Fibroblast of lung (primary cell): Measurements from ENCODE around the gene PLK4. TPM values are rescaled to one million over a fixed set of nuclear protein-coding genes. Genes with fewer than 3 reads are reported as not detected.

Source experiments
- DNase-seq, 2 donors: peaks; one replicate each; pipeline versions ENCODE4 v3.0.0 to v3.0.0-alpha.2; 2010; ENCODE audit warnings: low read depth in 2 of 2
- H2AFZ ChIP-seq: 2 replicates; pipeline ENCODE4 v1.5.1; 2012; ENCODE audit warnings: low read length, control low read depth, inconsistent platforms
- H3K27ac ChIP-seq: 2 replicates; pipeline ENCODE4 v1.5.1; 2011; ENCODE audit warnings: low read length, control low read depth; ENCODE audit not compliant: insufficient read depth
- H3K27me3 ChIP-seq: 2 replicates; pipeline ENCODE4 v1.5.1; 2011; ENCODE audit warnings: mild to moderate bottlenecking, low read length; ENCODE audit not compliant: control insufficient read depth, insufficient read depth
- H3K36me3 ChIP-seq: 2 replicates; pipeline ENCODE4 v1.5.1; 2011; ENCODE audit warnings: low read length; ENCODE audit not compliant: control insufficient read depth, insufficient read depth
- H3K4me1 ChIP-seq: 2 replicates; pipeline ENCODE4 v1.5.1; 2011; ENCODE audit warnings: low read length; ENCODE audit not compliant: control insufficient read depth, insufficient read depth; ENCODE audit errors: extremely low read depth
- H3K4me2 ChIP-seq: 2 replicates; pipeline ENCODE4 v1.5.1; 2011; ENCODE audit warnings: low read length, control low read depth; ENCODE audit not compliant: insufficient read depth; ENCODE audit errors: extremely low read depth
- H3K4me3 ChIP-seq, 4 experiments: fragments of 200-600 bp in 1 of 4; sonication (generic) in 1 of 4; replicated peaks in 1 of 4; 2 replicates each; pipeline ENCODE4 v1.5.1; 2011 to 2016; ENCODE audit warnings: low read length in 4 of 4, low read depth in 3 of 4, mild to moderate bottlenecking in 3 of 4, control low read depth in 2 of 4, inconsistent platforms in 1 of 4, mixed read lengths in 1 of 4; ENCODE audit not compliant: insufficient read depth in 1 of 4; ENCODE audit errors: control extremely low read depth in 1 of 4
- H3K79me2 ChIP-seq: 2 replicates; pipeline ENCODE4 v1.5.1; 2012; ENCODE audit warnings: mild to moderate bottlenecking, low read length, inconsistent platforms; ENCODE audit not compliant: control insufficient read depth, insufficient read depth
- H3K9ac ChIP-seq: 2 replicates; pipeline ENCODE4 v1.5.1; 2011; ENCODE audit warnings: mild to moderate bottlenecking, low read length, control low read depth; ENCODE audit not compliant: insufficient read depth
- H3K9me3 ChIP-seq: 2 replicates; pipeline ENCODE4 v1.5.1; 2012; ENCODE audit warnings: low read depth, low read length; ENCODE audit not compliant: control insufficient read depth, insufficient read depth
- H4K20me1 ChIP-seq: 2 replicates; pipeline ENCODE4 v1.5.1; 2011; ENCODE audit warnings: low read length; ENCODE audit not compliant: control insufficient read depth, insufficient read depth; ENCODE audit errors: extremely low read depth
- EZH2 ChIP-seq: IDR thresholded peaks from 2 replicates; pipeline ENCODE4 v1.5.1; 2012; ENCODE audit warnings: low read length, control low read depth, mild to moderate bottlenecking; ENCODE audit errors: missing control alignments
- polyA plus RNA-seq, 2 donors: library from polyadenylated mRNA; depleted of rRNA in 1 of 2; stranded (reverse) in 1 of 2; unstranded in 1 of 2; fragments of >200 nt; gene quantifications; 2 replicates each; pipeline ENCODE4 v1.2.1, GENCODE V29; 2011 to 2012; ENCODE audit warnings: missing spikeins in 1 of 2
- total RNA-seq: library from RNA; depleted of rRNA; stranded (reverse); fragments of >200 nt; gene quantifications from 2 replicates; pipeline ENCODE4 v1.2.1, GENCODE V29; 2014
- TF ChIP-seq, protein P1 (sequence below), 2 donors: IDR thresholded peaks in 1 of 2; conservative IDR thresholded peaks in 1 of 2; 1 replicate in 1 of 2; 2 replicates in 1 of 2; pipeline ENCODE4 v1.5.1; 2011 to 2012; ENCODE audit warnings: low read length in 2 of 2, control low read depth in 1 of 2, inconsistent platforms in 1 of 2, low read depth in 1 of 2, mild to moderate bottlenecking in 1 of 2

Gene PLK4
- total and polyA plus RNA-seq, 2 donors (not counting 1 experiment from before 2014, with no cell fraction given) = 5.9 to 6.3 TPM

DNA sequence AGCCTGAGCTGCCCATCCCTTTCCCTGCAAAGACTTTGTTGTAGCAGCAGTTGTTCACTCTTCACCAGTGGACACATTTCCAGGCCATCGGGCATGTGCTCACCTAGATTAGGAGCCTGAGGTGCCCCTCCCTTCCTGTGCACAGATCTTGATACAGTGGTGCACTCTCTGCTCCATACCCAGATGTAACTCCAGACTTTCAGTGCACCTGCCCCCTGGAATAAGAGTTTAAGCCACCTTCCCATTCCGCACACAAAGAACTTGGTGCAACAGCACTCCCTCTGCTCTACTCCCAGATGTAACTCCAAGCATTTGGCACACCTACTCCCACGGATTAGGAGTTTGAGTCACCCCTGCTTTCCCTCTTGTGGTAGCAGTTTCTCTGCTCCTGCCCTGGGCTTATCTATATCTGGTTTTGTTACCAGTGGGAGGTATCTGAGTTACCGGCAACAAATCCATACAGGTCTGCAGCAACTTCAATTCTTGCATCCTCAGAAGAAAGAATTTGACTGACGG is 36.0 kb upstream of the PLK4 start:
- no peaks in the 10 kb centered on the region for H3K27me3 ChIP-seq
- no peak overlapping the region for H3K9ac ChIP-seq
- H3K4me1 ChIP-seq = no peaks in the 10 kb centered on the region
- H3K79me2 ChIP-seq = no peaks in the 10 kb centered on the region
- no peak overlapping the region for H2AFZ ChIP-seq
- no peak overlapping the region for H3K27ac ChIP-seq
- peak in 1 of 2 donors; percentile 39 for DNase-seq
- no peak overlapping the region for H3K4me3 ChIP-seq
- H3K4me2 ChIP-seq = no peak overlapping the region
- no peaks in the 10 kb centered on the region for H3K36me3 ChIP-seq
- TF ChIP-seq EZH2 = no peak
- TF ChIP-seq, protein P1, sequence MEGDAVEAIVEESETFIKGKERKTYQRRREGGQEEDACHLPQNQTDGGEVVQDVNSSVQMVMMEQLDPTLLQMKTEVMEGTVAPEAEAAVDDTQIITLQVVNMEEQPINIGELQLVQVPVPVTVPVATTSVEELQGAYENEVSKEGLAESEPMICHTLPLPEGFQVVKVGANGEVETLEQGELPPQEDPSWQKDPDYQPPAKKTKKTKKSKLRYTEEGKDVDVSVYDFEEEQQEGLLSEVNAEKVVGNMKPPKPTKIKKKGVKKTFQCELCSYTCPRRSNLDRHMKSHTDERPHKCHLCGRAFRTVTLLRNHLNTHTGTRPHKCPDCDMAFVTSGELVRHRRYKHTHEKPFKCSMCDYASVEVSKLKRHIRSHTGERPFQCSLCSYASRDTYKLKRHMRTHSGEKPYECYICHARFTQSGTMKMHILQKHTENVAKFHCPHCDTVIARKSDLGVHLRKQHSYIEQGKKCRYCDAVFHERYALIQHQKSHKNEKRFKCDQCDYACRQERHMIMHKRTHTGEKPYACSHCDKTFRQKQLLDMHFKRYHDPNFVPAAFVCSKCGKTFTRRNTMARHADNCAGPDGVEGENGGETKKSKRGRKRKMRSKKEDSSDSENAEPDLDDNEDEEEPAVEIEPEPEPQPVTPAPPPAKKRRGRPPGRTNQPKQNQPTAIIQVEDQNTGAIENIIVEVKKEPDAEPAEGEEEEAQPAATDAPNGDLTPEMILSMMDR (conservative IDR thresholded peaks at IDR 0.05 in 1 of 2, IDR thresholded peaks at IDR 0.05 in 1 of 2; ENCODE audit: low read depth in 1 of 2, low read length in 2 of 2) = no peak
- H4K20me1 ChIP-seq = no peaks in the 10 kb centered on the region
- H3K9me3 ChIP-seq = no peaks in the 10 kb centered on the region

DNA sequence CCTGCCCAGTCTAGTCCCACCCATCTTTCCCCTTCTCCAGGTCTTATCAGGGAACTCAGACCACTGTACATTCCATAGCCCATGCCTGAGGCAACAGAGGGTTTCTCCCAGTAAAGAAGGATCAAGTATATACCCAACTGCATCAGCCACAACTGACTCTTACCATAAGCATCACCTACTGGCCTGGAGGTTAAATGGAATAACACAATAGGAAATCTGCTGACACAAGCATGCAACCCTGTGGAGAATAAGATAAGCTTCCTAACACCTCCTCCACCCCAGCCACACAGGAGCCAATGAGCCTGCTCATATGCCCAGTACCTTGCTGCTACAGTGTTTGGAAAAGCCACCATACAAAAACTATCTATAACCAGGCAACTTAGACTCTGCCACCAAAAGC is 34.6 kb upstream of the PLK4 start:
- TF ChIP-seq, protein P1 (conservative IDR thresholded peaks at IDR 0.05 in 1 of 2, IDR thresholded peaks at IDR 0.05 in 1 of 2; ENCODE audit: low read depth in 1 of 2, low read length in 2 of 2) = no peak
- no peak for TF ChIP-seq EZH2
- no peak overlapping the region for H3K4me2 ChIP-seq
- H2AFZ ChIP-seq = no peak overlapping the region

DNA sequence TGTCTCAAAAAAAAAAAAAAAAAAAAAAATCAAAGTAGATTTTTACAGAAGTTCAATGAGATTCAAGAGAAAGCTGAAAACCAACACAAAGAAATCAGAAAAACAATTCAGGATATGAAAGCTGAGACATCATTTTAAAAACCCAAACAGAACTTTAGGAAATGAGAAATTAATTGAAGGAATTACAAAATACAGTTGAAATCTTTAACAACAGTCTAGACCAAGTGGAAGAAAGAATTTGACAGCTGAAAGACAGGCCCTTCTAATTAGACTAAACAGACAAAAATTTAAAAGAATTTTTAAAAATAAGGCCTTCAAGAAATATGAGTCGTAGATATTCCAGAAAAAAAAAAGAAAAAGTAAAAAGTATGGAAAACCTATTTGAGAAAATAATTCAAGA is 33.9 kb upstream of the PLK4 start:
- no peak overlapping the region for H3K4me2 ChIP-seq
- no peaks in the 10 kb centered on the region for H3K4me1 ChIP-seq
- no peak overlapping the region for H3K4me3 ChIP-seq
- no peak for TF ChIP-seq EZH2
- TF ChIP-seq, protein P1 (conservative IDR thresholded peaks at IDR 0.05 in 1 of 2, IDR thresholded peaks at IDR 0.05 in 1 of 2; ENCODE audit: low read depth in 1 of 2, low read length in 2 of 2) = no peak
- no peaks in the 10 kb centered on the region for H3K27me3 ChIP-seq
- H3K79me2 ChIP-seq = no peaks in the 10 kb centered on the region
- DNase-seq = no peak
- H3K36me3 ChIP-seq = no peaks in the 10 kb centered on the region
- no peak overlapping the region for H2AFZ ChIP-seq
- no peaks in the 10 kb centered on the region for H3K9me3 ChIP-seq
- no peak overlapping the region for H3K27ac ChIP-seq
- no peak overlapping the region for H3K9ac ChIP-seq
- no peaks in the 10 kb centered on the region for H4K20me1 ChIP-seq

More for the DNA sequence above, 34.6 kb upstream of the PLK4 start:
- no peaks in the 10 kb centered on the region for H3K9me3 ChIP-seq
- no peak for DNase-seq
- H3K4me1 ChIP-seq = no peaks in the 10 kb centered on the region
- H3K27ac ChIP-seq = no peak overlapping the region
- no peaks in the 10 kb centered on the region for H4K20me1 ChIP-seq
- no peaks in the 10 kb centered on the region for H3K79me2 ChIP-seq
- no peak overlapping the region for H3K9ac ChIP-seq
- no peaks in the 10 kb centered on the region for H3K27me3 ChIP-seq
- no peaks in the 10 kb centered on the region for H3K36me3 ChIP-seq
- H3K4me3 ChIP-seq = no peak overlapping the region
